Smooth muscle cell (in vitro differentiated cells): Measurements from ENCODE around the gene PTDSS2. TPM values are rescaled to one million over a fixed set of nuclear protein-coding genes. Genes with fewer than 3 reads are reported as not detected.

Experiments
- DNase-seq: peaks from one replicate; lab custom pipeline; 2025; ENCODE audit not compliant: unreplicated experiment; lab: John Stamatoyannopoulos, UW
- H2AFZ ChIP-seq: fragments of 200-600 bp; sonication (generic); 2 replicates; pipeline ENCODE4 v1.6.0; 2016; ENCODE audit warnings: antibody characterized with exemption, low read depth, mild to moderate bottlenecking
- H3F3A ChIP-seq: fragments of 200-600 bp; sonication (generic); 2 replicates; pipeline ENCODE4 v1.6.0; 2017; ENCODE audit warnings: antibody characterized with exemption, low read depth
- H3K27ac ChIP-seq: fragments of 200-600 bp; sonication (generic); 2 replicates; pipeline ENCODE4 v1.5.1; 2016; ENCODE audit warnings: low read depth, mild to moderate bottlenecking
- H3K27me3 ChIP-seq: fragments of 200-600 bp; sonication (generic); 2 replicates; pipeline ENCODE4 v1.6.1; 2016; ENCODE audit warnings: low read depth, mild to moderate bottlenecking
- H3K36me3 ChIP-seq: fragments of 200-600 bp; sonication (generic); 2 replicates; pipeline ENCODE4 v1.5.1; 2016; ENCODE audit warnings: low read depth
- H3K4me1 ChIP-seq: fragments of 200-600 bp; sonication (generic); 2 replicates; pipeline ENCODE4 v1.5.1; 2016; ENCODE audit warnings: low read depth
- H3K4me2 ChIP-seq: fragments of 200-600 bp; sonication (generic); 2 replicates; pipeline ENCODE4 v1.6.0; 2016; ENCODE audit warnings: mild to moderate bottlenecking
- H3K4me3 ChIP-seq: fragments of 200-600 bp; sonication (generic); 2 replicates; pipeline ENCODE4 v1.5.1; 2016; ENCODE audit warnings: mild to moderate bottlenecking
- H3K79me2 ChIP-seq: fragments of 200-600 bp; sonication (generic); 2 replicates; pipeline ENCODE4 v1.6.0; 2016; ENCODE audit warnings: low read depth, mild to moderate bottlenecking
- H3K9ac ChIP-seq: fragments of 200-600 bp; sonication (generic); 2 replicates; pipeline ENCODE4 v1.6.0; 2016; ENCODE audit warnings: low read depth
- H3K9me3 ChIP-seq: fragments of 200-600 bp; sonication (generic); replicated peaks from 2 replicates; pipeline ENCODE4 v1.5.1; 2016; ENCODE audit warnings: low read depth
- H4K20me1 ChIP-seq: fragments of 200-600 bp; sonication (generic); 2 replicates; pipeline ENCODE4 v1.6.0; 2016; ENCODE audit warnings: low read depth
- WGBS: methylation state at CpG from one replicate; pipeline ENCODE4 v1.1.7; 2016; ENCODE audit warnings: low lambda C conversion rate; 5-methylcytosine and 5-hydroxymethylcytosine counted together
- polyA plus RNA-seq: library from polyadenylated mRNA; unstranded; fragments of >200 nt; fragmentation: Nextera tagmentation; extraction: Ambion mirVana; gene quantifications from 2 replicates; pipeline ENCODE4 v1.2.1, GENCODE V29; 2016
- total RNA-seq: library from RNA; depleted of rRNA; stranded (reverse); fragments of >200 nt; gene quantifications from 2 replicates; pipeline ENCODE4 v1.2.3, GENCODE V29; 2014
- TF ChIP-seq, protein P1 (sequence below): fragments of 200-600 bp; sonication (generic); IDR thresholded peaks from 2 replicates; pipeline ENCODE4 v1.5.1; 2017; ENCODE audit warnings: borderline replicate concordance, mild to moderate bottlenecking, antibody characterized with exemption; ENCODE audit not compliant: insufficient read depth, poor library complexity, severe bottlenecking

The PTDSS2 gene
- total and polyA plus RNA-seq, 2 experiments from 2014 or later = 15.2 to 25.2 TPM

DNA sequence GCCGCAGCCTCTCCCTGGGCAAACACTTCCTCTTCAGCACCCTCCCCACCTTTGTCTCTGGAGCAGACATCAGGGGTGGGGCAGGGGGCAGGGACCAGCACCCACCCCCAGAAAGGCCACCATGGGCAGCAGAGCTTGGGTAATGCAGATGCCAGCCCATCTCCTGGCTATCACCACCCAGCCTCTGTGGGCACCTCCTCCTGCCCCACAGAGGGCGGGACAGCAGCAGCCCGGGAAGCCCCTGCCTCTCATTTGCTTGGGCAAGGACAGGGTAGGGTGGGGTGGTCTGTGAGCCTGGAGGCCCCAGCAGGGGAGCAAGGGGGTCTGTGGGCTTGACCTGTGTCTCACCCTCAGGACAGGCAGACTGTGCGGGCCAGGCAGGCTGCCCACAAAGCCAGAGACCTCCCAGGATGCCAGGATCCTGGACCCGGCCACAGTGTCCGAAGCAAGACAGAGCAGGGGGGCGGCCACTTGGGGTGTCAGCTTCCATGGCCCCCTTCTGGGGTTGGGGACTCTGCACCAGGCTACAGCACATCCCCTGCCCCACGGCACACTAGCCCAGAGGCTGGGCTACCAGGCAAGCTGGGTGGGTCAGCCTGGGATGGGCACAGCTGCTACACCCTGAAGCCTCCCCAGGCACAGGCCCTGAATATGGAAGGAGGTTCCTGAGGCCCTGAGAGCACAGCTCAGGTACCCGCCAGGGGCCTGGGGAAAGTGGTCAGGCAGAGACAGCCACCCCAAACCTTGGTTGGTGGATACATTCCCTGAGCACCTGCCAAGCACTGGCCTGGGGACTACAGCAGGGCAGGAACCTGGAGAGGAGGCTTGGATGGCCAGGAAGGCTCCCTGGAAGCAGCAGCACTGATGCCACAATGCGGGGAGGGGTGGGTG lies 52.5 kb downstream of the PTDSS2 start:
- H3K27ac ChIP-seq = no peak overlapping the region
- no peak overlapping the region for H3K4me3 ChIP-seq
- peaks cover 43% of the 10 kb centered on the region for H3K79me2 ChIP-seq

DNA sequence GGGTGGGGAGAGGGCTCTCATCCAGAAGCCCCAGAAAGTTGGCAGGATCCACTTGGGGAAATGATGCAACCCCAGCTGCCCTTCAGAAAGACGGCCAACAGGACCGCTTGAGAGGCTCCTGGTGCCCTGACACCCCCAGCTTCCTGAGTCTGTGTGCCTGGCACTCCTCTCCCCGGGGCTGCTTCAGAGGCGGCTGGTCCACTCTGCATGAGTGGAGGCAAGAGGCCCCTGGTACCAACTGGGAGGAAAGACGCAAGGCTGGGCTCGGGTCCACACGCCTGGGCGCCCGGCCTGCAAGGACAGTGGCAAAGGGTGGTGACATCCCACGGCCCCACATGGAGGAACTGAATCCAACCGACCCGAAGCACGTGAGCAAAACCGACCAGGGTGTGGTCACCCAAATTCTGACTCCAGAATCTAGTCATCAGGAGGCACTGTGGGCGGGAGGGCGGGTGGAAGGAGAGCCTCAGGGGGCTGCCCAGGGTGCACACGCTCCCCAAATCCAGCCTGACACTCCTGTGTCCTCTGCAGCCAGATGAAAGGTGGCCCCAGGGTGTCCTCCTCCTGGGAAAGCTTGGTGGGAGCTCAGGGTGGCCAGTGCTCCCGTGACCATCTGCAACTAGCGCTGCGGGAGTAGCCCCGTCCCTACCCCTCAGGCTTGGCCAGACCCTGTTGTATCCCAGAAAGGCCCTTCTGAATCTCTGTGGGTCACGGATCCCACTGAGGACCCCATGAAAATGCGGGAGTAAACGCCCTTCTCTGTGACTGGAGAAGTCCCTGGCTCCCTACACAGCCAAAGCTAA lies 53.3 kb downstream of the PTDSS2 start:
- Histone ChIP-seq H3K9me3 (no peaks in the 10 kb centered on the region), H4K20me1 (peaks cover 25% of the 10 kb centered on the region), H3K27ac (no peak overlapping the region), H2AFZ (no peak overlapping the region), H3K9ac (no peak overlapping the region), H3K4me2 (no peak overlapping the region), H3K4me3 (no peak overlapping the region), H3K36me3 (no peaks in the 10 kb centered on the region), H3F3A (no peaks in the 10 kb centered on the region), H3K4me1 (peaks cover 9% of the 10 kb centered on the region), H3K27me3 (no peaks in the 10 kb centered on the region), H3K79me2 (peaks cover 48% of the 10 kb centered on the region)
- WGBS = 93% methylated on average over 24 of the region's 24 CpGs
- no peak for DNase-seq
- TF ChIP-seq, protein P1, sequence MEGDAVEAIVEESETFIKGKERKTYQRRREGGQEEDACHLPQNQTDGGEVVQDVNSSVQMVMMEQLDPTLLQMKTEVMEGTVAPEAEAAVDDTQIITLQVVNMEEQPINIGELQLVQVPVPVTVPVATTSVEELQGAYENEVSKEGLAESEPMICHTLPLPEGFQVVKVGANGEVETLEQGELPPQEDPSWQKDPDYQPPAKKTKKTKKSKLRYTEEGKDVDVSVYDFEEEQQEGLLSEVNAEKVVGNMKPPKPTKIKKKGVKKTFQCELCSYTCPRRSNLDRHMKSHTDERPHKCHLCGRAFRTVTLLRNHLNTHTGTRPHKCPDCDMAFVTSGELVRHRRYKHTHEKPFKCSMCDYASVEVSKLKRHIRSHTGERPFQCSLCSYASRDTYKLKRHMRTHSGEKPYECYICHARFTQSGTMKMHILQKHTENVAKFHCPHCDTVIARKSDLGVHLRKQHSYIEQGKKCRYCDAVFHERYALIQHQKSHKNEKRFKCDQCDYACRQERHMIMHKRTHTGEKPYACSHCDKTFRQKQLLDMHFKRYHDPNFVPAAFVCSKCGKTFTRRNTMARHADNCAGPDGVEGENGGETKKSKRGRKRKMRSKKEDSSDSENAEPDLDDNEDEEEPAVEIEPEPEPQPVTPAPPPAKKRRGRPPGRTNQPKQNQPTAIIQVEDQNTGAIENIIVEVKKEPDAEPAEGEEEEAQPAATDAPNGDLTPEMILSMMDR = no peak

More for the DNA sequence above, 52.5 kb downstream of the PTDSS2 start:
- H3K9ac ChIP-seq = no peak overlapping the region
- DNase-seq = no peak
- H3K27me3 ChIP-seq = no peaks in the 10 kb centered on the region
- H2AFZ ChIP-seq = no peak overlapping the region
- H3F3A ChIP-seq = no peaks in the 10 kb centered on the region
- no peak overlapping the region for H3K4me2 ChIP-seq
- WGBS = 96% methylated on average over 10 of the region's 10 CpGs
- H3K4me1 ChIP-seq = peaks cover 9% of the 10 kb centered on the region
- H4K20me1 ChIP-seq = peaks cover 21% of the 10 kb centered on the region
- TF ChIP-seq, protein P1 = no peak
- H3K9me3 ChIP-seq = no peaks in the 10 kb centered on the region
- no peaks in the 10 kb centered on the region for H3K36me3 ChIP-seq

DNA sequence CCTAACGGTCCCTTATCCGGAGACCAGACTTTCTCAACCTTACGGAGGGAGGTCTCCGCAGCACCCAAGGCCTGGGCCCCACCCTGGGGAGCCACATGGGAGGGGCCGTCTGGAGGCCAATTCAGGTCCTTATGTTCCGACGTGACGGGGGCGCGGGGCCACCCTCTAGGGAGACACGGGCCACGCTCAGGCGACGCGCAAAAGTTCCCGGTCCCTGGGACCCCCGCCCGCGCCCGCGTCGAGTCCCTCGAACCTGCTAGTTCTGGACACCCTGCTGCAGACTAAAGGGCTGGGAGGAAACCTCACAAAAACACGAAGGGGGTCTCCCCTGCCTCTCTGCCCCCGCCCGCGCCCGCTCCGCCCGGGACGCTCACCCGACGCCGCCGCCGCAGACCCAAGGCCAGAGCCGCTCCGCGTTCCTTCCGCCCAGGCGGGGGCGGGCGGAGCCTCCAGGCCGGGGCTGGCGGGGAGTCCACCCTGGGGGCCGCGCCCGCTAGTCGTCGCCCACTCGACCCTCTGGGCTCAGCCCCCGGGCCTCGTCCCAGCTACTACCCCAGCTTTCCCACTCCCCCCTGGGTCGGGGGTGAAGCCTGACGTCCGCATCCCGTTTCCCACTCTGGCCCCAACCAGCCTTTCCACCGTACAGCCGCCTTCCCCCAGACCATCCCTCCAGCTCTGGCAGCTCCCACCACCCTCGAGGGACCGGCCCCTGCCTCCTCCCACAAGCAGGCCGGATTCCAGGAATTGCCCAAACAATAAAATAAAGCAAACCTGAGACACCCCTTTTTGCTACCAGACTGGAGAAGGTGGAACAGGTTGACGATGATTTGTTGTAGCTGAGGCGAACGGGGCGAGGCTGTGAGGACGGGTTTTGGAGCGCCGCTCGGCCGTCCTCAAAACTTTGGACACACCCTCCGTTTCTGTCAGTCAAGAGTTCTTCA lies 54.2 kb downstream of the PTDSS2 start:
- Histone ChIP-seq H4K20me1 (peaks cover 25% of the 10 kb centered on the region), H3K4me1 (peaks cover 9% of the 10 kb centered on the region), H3K9me3 (no peaks in the 10 kb centered on the region), H2AFZ (no peak overlapping the region), H3K27ac (peak overlapping the region; percentile 99), H3K9ac (no peak overlapping the region), H3K36me3 (no peaks in the 10 kb centered on the region), H3F3A (no peaks in the 10 kb centered on the region), H3K4me2 (peak overlapping the region; percentile 87), H3K27me3 (no peaks in the 10 kb centered on the region), H3K4me3 (peak overlapping the region; percentile 2), H3K79me2 (peaks cover 48% of the 10 kb centered on the region)
- 95% methylated on average over 34 of the region's 72 CpGs for WGBS
- TF ChIP-seq, protein P1 = no peak
- no peak for DNase-seq
